NCI-H1694 (cell line): ENCODE results near the gene LRRC56.

ENCODE experiments used
- DNase-seq: peaks from one replicate; lab custom pipeline; 2025; lab: John Stamatoyannopoulos, UW

The LRRC56 gene, protein sequence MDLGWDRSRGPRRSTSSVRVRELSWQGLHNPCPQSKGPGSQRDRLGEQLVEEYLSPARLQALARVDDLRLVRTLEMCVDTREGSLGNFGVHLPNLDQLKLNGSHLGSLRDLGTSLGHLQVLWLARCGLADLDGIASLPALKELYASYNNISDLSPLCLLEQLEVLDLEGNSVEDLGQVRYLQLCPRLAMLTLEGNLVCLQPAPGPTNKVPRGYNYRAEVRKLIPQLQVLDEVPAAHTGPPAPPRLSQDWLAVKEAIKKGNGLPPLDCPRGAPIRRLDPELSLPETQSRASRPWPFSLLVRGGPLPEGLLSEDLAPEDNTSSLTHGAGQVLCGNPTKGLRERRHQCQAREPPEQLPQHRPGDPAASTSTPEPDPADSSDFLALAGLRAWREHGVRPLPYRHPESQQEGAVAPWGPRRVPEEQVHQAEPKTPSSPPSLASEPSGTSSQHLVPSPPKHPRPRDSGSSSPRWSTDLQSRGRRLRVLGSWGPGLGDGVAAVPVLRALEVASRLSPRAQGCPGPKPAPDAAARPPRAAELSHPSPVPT

DNA sequence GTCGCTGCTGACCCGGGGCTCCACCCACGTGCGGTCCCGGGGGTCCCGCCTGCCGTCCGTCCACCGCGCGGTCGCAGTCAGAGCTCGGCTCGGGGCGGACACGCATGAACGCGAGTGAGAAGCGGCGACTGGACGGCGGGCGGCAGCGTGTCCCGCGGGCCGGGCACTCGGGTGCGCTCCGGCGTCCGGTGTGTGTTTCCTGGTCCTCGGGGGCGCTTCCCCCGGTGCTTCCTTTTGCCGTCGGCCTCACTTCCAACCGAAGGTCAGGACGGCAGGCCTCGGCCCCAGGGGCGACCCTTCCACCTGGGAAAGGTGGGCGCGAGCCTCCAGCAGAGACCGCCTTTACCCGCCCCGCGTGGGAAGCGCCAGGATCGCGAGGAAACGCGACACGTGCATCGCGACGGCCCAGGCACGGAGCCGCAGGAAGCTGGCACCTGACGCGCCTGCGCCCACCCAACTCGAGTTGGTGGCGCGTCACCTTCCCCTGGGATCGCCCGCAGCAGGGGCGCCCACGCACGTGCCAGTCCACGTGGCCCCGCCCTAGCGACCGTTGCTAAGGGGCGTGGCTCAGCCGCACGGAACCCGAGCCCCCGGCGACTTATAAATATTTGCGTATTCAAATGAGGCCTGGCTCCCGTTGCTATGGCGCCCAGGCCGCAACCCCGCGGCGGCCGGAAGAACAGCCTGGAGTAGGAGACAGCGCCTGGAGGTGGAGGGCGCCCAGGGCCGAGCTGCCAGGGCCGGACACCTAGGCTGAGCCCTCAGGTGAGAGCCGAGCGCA is at the start of gene LRRC56:
LRRC56 (plus strand) TSS at position 687 of the 781 bp plus-strand sequence. CDS start 3,158 bp downstream, outside the sequence.
- no peak for DNase-seq

DNA sequence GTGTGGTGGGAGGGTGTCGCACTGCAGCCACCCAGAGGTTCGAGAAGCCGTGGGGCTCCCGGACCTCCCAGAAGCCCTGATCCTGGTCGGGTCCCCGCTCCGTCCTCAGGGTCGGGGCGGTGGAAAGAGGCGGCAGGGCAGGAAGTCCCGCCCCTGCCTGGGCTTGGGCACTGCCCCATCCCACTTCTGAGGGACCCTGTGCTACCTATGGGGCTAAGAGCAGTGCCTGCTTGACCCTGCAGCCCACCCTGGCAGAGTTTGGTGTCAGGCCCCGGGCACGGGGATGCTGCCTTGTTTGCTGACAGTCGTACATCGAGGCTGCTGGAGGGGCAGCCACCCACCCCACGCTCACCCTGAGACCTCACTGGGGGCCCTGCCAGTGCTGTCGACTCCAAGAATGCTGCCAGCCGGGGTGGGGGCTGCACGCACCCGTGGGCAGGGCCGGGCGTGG is 49.7 kb upstream of the LRRC56 start:
- no peak for DNase-seq

DNA sequence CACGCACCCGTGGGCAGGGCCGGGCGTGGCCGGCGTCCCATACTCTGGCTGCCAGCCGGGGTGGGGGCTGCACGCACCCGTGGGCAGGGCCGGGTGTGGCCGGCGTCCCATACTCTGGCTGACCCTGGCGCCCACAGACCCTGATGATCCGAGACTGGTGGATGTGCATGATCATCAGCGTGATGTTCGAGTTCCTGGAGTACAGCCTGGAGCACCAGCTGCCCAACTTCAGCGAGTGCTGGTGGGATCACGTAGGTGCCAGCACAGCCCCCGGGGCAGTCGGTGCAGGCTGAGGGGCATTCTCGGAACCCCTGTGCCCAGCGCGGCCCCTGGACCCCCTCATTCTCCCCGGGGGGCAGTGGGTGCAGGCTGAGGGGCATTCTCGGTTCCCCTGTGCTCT is 49.3 kb upstream of the LRRC56 start:
- no peak for DNase-seq

DNA sequence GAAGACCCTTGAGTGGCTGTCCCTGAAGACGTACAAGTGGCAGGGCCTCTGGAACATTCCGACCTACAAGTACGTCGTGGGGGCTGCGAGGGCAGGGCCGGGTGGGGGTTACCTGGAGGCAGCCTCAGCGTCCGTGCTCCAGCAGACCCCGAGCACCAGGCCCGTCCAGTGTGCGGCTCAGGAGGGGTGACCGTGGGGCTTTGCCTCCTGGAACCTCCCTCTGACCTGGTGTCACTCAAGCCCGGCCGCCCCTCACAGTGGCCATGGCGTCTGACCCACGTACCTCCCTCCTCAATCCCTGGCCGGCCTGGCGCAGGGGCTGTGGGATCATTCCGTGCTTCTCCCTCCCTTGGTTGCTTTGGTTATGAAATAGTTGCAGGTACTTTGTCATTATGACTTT is 48.7 kb upstream of the LRRC56 start:
- DNase-seq = no peak

DNA sequence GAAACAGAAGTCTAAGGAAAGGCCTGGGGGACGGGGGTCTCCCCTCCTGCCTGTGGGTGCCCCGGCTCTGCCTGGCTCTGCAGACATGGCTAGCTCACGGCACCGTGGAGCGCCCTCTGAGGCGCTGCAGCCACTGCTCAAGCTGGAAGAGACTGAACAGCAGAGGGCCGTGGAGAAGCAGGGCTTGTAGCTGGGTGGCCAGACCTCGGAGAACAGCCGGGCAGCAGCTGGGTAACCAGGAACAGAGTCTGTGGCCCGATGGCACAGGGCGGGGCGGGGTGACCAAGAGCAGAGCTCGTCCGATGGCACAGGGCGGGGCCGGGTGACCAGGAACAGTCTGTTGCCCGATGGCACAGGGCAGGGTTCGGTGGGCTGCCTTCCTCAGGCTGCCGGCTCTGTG is 48.3 kb upstream of the LRRC56 start:
- DNase-seq = no peak

DNA sequence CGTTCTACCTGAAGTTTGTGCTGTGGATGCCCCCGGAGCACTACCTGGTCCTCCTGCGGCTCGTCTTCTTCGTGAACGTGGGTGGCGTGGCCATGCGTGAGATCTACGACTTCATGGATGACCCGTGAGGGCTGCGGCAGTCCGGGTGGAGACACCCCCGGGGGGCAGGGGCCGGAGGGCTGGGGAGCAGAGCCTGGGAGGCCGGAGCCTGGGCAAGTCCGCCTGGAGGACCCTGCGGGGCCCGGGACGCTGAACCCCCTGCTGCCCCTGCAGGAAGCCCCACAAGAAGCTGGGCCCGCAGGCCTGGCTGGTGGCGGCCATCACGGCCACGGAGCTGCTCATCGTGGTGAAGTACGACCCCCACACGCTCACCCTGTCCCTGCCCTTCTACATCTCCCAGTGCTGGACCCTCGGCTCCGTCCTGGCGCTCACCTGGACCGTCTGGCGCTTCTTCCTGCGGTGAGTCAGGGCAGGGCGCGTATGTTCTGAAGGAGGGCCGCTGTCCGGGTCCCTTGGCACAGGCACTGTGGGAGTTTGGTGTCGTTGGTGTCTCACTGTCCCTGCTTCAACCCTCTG is 47.6 kb upstream of the LRRC56 start:
- no peak for DNase-seq

DNA sequence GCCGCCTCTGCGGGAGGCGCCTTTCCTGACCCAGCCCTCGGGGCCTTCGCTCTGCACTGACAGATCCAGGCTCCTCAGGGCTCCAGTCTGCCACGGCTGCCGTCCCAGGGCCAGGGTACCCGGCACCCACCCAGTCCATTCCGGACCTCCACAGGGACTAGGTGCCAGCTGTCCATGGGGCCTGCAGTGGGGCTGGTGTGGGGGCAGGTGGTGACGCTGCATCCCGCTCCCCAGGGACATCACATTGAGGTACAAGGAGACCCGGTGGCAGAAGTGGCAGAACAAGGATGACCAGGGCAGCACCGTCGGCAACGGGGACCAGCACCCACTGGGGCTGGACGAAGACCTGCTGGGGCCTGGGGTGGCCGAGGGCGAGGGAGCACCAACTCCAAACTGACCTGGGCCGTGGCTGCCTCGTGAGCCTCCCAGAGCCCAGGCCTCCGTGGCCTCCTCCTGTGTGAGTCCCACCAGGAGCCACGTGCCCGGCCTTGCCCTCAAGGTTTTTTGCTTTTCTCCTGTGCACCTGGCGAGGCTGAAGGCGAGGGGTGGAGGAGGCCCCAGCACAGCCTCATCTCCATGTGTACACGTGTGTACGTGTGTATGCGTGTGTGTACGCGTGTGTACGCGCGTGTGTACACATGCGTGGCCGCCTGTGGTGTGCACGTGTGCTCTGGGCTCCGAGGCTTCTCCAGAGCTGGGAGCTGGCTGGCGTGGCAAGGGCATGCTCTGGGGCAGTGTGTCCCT is 47.0 kb upstream of the LRRC56 start:
- DNase-seq = no peak

DNA sequence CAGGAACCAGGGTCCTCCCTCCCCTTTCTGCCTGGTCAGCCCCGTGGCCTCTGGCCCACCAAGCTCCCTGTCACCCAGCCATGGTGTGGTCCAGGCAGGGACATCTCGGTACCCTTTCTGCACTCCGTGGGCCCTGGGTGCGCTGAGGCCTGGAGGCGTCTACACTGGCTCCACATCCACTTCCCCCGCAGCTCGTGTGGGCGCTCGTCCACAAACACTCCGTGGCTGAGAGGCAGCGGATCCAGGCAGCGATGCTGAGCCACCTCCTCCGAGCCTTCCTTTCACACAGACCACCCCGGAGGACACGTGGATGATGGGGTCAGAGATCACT is 46.4 kb upstream of the LRRC56 start:
- DNase-seq = no peak

DNA sequence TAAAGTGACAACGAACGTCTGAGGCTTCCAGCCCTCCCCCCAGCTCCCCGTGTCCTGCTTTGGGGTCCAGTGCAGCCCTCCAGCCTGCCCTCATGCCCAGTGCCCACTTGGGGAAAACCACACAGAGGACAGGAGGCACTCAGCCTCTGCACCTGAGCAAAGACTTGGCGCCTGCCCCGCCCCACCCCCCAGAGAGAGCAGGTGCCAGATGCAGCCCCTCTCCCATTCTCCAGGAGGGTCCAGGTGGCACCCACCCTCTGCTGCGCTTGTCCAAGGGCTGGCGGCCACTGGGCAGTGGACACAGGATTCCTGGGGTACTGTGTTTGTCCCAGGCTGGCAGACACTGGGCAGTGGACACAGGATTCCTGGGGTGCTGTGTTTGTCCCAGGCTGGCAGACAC is 46.0 kb upstream of the LRRC56 start:
- DNase-seq = no peak

DNA sequence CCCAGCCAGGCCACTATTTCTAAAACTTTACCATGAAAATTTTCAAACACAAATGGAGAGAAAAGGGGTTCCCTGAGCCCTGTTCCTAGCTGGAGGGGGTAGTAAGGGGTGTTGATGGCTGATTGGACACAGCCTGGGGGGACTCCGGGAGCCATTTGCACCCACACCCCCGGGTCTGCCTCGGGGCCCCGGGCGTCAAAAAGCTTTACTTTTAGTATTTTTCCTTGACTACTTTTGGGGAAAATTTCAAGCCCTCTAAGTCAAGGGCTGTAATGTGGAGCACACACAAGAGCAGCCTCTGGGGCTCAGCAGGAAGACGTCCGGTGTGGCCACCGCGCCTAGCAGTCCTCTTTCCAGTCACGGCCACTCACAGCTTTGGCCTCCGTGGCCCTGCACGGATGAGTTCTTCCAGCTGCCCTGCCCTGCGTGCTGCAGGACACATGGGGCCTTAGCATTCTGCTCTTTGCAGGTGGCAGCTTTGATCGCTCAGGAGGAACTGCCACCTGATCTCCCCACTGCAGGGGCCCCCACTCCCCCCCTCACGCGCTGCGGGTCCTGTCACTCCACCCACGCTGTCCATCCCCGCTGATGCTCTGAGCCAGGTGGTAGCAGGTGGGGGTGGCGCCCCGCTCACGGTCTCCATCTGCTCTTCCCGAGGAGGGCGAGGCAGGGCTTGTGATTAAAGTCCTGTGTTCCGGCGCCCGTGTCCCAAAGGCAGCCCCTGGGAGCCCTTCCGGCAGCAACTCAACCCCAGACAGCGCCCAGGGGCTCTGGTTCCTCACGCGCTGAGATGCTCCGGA is 44.7 kb upstream of the LRRC56 start:
- DNase-seq = no peak

DNA sequence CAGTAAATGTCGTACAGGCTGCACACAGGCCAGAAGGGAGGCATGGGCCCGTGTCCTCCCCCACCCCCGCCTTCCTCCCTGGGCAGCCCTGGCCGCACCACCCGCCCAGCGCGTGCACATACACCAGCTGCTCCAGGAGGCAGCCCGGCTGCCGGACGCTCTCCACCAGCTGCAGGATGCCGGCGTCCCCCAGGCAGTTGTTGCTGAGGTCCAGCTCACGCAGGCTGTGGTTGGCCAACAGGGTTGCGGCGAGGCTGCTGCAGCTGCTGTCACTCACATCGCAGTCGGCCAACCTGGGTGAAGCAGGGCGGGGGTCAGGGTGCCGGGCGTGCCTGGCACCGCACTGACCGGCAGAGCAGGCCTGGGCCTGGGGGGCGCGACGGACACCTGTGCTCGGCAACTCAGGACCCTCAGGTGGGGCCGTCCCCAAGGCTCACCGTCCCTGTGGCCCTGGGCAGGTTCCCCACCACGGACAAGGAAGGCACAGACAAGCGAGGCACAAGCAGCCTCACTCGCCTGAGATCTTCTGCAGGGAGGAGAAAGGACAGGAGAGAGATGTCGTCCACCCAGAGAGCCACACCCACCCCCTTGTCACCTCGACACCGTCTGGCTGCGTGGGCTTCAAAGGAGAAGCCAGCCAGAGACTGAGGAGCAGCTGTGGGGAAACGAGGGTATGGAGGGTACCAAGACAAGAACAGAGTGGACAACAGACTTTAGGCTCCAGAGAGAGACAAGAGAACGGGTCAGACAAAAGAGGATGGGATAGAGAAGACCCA is 42.4 kb upstream of the LRRC56 start:
- DNase-seq = no peak

DNA sequence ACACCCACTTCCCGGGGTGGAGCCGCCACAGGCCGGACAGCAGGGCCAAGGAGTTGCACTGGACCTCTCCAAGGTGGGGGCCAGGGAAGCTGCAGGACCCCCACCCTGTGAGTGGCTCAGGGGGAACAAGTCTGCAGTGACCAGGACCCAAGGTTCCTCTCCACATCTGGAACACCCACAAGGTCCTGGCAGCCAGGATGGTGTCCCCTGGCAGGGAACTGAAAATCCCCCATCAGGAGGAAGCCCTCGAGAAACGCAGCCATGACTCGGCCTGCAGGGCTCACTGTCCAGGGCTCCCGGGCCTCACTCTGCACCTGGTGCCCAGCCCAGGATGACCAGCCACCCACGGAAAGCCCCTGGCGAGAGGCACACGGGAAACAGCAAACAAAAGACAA is 41.8 kb upstream of the LRRC56 start:
- DNase-seq = no peak

DNA sequence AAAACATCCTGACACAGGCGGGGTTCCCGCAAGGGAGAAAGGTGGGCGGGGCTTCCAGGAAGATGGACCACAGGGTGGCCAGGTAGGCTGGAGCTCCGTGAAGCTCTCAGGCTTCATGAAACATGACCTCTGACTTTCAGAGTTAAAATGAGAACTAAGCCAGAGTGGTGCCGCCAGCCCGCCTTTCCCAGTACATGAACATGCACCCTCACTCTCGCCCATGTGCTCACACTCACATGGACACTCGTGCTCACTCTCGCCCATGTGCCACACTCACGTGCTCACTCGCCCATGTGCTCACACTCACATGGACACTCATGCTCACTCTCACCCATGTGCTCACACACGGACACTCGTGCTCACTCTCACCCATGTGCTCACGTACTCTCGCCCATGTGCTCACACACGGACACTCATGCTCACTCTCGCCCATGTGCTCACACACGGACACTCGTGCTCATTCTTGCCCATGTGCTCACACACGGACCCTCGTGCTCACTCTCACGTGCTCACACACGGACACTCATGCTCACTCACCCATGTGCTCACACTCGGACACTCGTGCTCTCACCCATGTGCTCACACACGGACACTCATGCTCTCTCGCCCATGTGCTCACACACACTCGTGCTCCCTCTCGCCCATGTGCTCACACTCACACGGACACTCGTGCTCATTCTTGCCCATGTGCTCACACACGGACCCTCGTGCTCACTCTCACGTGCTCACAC is 40.3 kb upstream of the LRRC56 start:
- DNase-seq = no peak

DNA sequence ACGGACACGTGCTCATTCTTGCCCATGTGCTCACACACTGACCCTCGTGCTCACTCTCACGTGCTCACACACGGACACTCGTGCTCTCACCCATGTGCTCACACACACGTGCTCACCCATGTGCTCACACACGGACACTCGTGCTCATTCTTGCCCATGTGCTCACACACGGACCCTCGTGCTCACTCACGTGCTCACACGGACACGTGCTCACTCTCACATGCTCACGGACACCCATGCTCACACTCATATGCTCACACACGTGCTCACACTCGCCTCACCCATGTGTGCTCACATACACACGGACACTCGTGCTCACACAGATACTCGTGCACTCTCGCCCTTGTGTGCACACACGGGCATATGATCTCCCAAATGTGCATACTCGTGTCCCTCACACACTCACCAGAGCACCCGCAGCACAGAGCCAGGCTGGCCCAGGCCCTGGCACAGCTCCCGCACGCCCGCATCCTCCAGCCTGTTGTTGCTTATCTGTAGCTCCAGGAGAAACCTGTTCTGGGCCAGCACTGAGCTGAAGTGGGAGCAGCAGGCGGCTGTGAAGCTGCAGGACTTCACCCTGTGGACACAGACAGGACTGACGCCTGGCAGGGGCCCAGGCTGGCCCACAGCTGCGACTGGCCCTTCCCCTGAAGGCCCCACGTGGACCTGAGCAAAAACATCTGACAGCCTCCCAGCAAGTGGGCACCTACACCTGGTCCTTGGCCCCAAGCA is 39.6 kb upstream of the LRRC56 start:
- no peak for DNase-seq

DNA sequence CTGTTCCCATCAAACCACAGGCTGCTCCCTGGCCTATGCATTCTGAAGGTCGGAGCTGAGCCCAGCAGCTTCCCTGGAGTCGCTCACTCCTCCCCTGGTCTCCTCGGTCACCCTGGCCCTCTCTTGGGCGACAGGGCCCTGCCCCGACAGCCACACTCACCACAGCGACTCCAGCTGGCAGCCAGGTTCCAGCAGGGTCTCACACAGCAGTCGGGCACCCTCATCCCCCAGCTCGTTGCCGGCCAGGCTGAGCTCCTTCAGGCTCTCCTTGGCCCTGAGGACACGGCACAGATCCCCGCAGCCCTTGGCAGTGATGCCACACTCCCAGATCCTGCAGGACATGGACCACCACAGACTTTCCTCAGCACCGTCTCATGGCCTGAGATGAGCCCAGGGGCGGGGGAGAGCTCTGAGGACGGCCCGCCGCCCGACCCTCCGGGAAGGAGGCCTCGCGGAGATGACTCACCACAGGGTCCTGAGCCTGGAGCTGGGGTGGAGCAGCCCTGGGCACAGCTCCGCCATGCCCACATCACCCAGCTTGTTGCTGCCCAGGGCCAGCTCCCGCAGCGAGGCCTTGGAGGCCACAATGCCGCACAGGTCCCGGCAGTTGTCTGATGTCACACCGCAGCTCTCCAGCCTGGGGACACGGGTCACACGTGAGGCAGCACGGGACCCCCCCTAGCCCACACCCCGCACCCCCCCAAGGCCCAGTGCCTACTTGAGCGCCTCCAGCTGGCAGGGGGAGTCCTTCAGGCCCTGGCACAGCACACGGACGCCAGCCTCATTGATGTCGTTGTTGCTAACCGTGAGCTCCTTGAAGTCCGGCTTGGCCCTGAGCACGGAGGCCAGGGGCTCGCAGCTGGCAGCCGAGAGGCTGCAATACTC is 38.8 kb upstream of the LRRC56 start:
- no peak for DNase-seq

DNA sequence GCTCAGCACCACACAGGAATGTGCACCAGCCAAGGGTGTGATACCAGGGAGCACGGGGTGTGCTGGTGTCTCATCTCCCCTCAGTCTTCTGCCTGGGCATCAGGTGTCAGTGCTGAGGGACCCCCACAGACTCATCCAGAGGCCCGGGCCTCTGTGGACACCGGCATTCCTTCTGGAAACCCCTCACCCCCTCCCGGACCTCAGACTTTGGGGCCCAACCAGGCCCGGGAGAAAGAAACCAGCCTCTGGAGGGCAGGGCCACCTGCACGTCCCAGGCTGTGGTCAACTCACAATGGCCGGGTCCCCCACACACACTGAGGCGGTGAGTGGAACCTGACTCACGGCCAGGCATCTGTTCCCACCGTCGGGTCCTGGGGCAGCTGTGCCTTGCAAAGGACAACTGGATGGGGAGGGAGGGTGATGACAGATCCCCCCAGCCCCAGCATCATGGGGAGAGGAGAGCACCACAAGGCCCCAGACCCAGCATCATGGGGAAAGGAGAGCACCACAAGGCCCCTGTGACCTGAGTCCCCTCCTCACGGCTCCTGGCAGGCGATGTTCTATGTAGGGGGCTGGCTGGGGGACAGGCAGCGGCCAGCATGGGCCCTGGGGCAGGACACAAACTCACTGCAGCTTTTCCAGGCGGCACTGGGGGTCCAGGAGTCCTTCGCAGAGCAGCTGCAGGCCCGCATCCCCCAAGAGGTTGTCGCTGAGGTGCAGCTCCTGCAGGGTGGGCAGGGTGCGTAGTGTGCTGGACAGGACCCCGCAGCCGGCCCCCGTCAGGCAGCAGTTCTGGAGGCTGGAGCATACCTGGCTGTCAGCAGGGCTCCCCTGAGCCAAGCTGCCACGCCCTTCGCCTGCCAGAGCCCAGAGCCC is 37.9 kb upstream of the LRRC56 start:
- no peak for DNase-seq
